MM.1S (cell line): Measurements from ENCODE around the gene HIKESHI.
"Not testable (repeated sequence)": the region's sequence is repeated elsewhere in the genome, so short reads cannot be mapped to it uniquely, and the experiment has no call there.

ENCODE experiments used
- DNase-seq: peaks from one replicate; pipeline ENCODE4 v3.0.0-alpha.2; 2015
- H2AFZ ChIP-seq: fragments of 300-600 bp; sonication (generic); 2 replicates; pipeline ENCODE4 v1.6.0; 2016; ENCODE audit warnings: antibody characterized with exemption, low read length
- H3F3A ChIP-seq: fragments of 300-600 bp; sonication (generic); 2 replicates; pipeline ENCODE4 v1.6.1; 2016; ENCODE audit warnings: mild to moderate bottlenecking, antibody characterized with exemption, low read length, moderate library complexity, mixed read lengths; ENCODE audit not compliant: insufficient read depth
- H3K27ac ChIP-seq: fragments of 300-600 bp; sonication (generic); 2 replicates; pipeline ENCODE4 v1.5.1; 2016; ENCODE audit warnings: mild to moderate bottlenecking, low read length
- H3K27me3 ChIP-seq: fragments of 300-600 bp; sonication (generic); replicated peaks from 2 replicates; pipeline ENCODE4 v1.6.0; 2016; ENCODE audit warnings: low read length; ENCODE audit not compliant: insufficient read depth
- H3K36me3 ChIP-seq: fragments of 300-600 bp; sonication (generic); replicated peaks from 2 replicates; pipeline ENCODE4 v1.6.1; 2016; ENCODE audit warnings: mild to moderate bottlenecking, low read length, mixed read lengths; ENCODE audit not compliant: insufficient read depth
- H3K4me1 ChIP-seq: fragments of 300-600 bp; sonication (generic); 2 replicates; pipeline ENCODE4 v1.6.1; 2016; ENCODE audit warnings: low read length, mixed read lengths
- H3K4me2 ChIP-seq: fragments of 300-600 bp; sonication (generic); 2 replicates; pipeline ENCODE4 v1.6.0; 2016; ENCODE audit warnings: low read depth, low read length
- H3K4me3 ChIP-seq: fragments of 300-600 bp; sonication (generic); 2 replicates; pipeline ENCODE4 v1.5.1; 2016; ENCODE audit warnings: low read length, mixed read lengths
- H3K79me2 ChIP-seq: fragments of 300-600 bp; sonication (generic); 2 replicates; pipeline ENCODE4 v1.6.1; 2016; ENCODE audit warnings: mixed run types, low read length, mixed read lengths
- H3K9ac ChIP-seq: fragments of 300-600 bp; sonication (generic); 2 replicates; pipeline ENCODE4 v1.6.1; 2016; ENCODE audit warnings: low read length, mixed read lengths
- H3K9me2 ChIP-seq: fragments of 300-600 bp; sonication (generic); replicated peaks from 2 replicates; pipeline ENCODE4 v1.6.1; 2016; ENCODE audit warnings: mild to moderate bottlenecking, low read length, mixed read lengths; ENCODE audit not compliant: insufficient read depth
- H3K9me3 ChIP-seq: fragments of 300-600 bp; sonication (generic); replicated peaks from 2 replicates; pipeline ENCODE4 v1.6.1; 2016; ENCODE audit warnings: mild to moderate bottlenecking, low read length, mixed read lengths; ENCODE audit not compliant: insufficient read depth
- H4K20me1 ChIP-seq: fragments of 300-600 bp; sonication (generic); 2 replicates; pipeline ENCODE4 v1.6.1; 2016; ENCODE audit warnings: mild to moderate bottlenecking, low read length, moderate library complexity, mixed read lengths; ENCODE audit not compliant: insufficient read depth
- CTCF ChIP-seq: fragments of 300-600 bp; sonication (generic); IDR thresholded peaks from 2 replicates; pipeline ENCODE4 v1.5.1; 2016; ENCODE audit warnings: antibody characterized with exemption, low read length, mixed read lengths
- EZH2 ChIP-seq: fragments of 300-600 bp; sonication (generic); optimal IDR thresholded peaks from 2 replicates; pipeline ENCODE3; 2017; ENCODE audit warnings: low read depth, mild to moderate bottlenecking, antibody characterized with exemption, low read length, mixed read lengths
- EZH2phosphoT487 ChIP-seq: fragments of 300-600 bp; sonication (generic); IDR thresholded peaks from 2 replicates; pipeline ENCODE4 v1.6.1; 2018; ENCODE audit warnings: antibody characterized with exemption, low read length

Gene HIKESHI

GRCh38 chr11:86346513-86346912 is 44.5 kb downstream of the HIKESHI start:
- H3K9ac ChIP-seq, result no peak overlapping the region
- no peak for TF ChIP-seq CTCF
- no peak for TF ChIP-seq EZH2phosphoT487
- no peak for TF ChIP-seq EZH2
- no peak overlapping the region for H3K4me2 ChIP-seq
- H3K4me1 ChIP-seq, result no peaks in the 10 kb centered on the region
- no peaks in the 10 kb centered on the region for H4K20me1 ChIP-seq
- DNase-seq, result no peak
- no peaks in the 10 kb centered on the region for H3F3A ChIP-seq
- no peaks in the 10 kb centered on the region for H3K9me2 ChIP-seq
- no peaks in the 10 kb centered on the region; the same call in 1 of the 2 replicates for H3K36me3 ChIP-seq
- no peaks in the 10 kb centered on the region for H3K27me3 ChIP-seq
- no peak overlapping the region for H3K4me3 ChIP-seq
- H3K79me2 ChIP-seq, result 0 out of 2 replicates have a peak, but pooled peaks cover 4% of the 10 kb centered on the region
- H2AFZ ChIP-seq, result no peak overlapping the region
- no peak overlapping the region for H3K27ac ChIP-seq
- no peaks in the 10 kb centered on the region for H3K9me3 ChIP-seq

GRCh38 chr11:86355256-86355655 is 53.2 kb downstream of the HIKESHI start:
- Histone ChIP-seq H3K27me3 (no peaks in the 10 kb centered on the region), H3F3A (no peaks in the 10 kb centered on the region), H3K4me2 (no peak overlapping the region), H3K9me2 (no peaks in the 10 kb centered on the region), H3K9me3 (no peaks in the 10 kb centered on the region), H3K9ac (no peak overlapping the region), H3K4me3 (no peak overlapping the region), H3K79me2 (no peaks in the 10 kb centered on the region), H3K4me1 (no peaks in the 10 kb centered on the region), H3K27ac (no peak overlapping the region), H2AFZ (no peak overlapping the region), H3K36me3 (no peaks in the 10 kb centered on the region), H4K20me1 (no peaks in the 10 kb centered on the region)
- TF ChIP-seq EZH2phosphoT487 (no peak), CTCF (no peak), EZH2 (no peak)
- no peak for DNase-seq

- not testable (repeated sequence) for H4K20me1 ChIP-seq, H3K4me2 ChIP-seq, H3K27me3 ChIP-seq, H3K36me3 ChIP-seq, H2AFZ ChIP-seq, DNase-seq, H3K9me2 ChIP-seq, H3K79me2 ChIP-seq, H3K9ac ChIP-seq, H3F3A ChIP-seq, H3K4me3 ChIP-seq, H3K27ac ChIP-seq, H3K9me3 ChIP-seq, H3K4me1 ChIP-seq
Measured at GRCh38 chr11:86357412-86357811, 55.4 kb downstream of the HIKESHI start.

DNA sequence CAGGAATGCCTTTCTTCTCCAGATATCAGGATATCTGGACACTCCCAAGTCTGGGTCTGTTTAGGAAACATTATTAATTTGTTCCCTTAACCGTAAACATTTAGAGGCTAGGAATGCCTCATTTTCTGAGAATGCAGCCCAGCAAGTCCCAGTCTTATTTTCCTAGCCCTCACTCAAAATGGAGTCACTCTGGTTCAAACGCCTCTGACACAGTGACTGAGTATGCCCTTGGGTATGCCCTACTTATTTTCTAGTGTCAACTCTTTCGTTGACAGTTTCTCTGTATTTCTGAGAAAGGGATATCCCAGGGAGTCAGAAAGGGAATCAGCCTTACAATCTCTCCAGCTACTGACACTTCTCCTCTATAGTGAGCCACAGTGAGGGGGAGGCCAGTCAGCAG is 56.7 kb downstream of the HIKESHI start:
- no peaks in the 10 kb centered on the region for H3K36me3 ChIP-seq
- no peak overlapping the region for H3K4me3 ChIP-seq
- H3K79me2 ChIP-seq, result no peaks in the 10 kb centered on the region
- no peaks in the 10 kb centered on the region for H3K9me2 ChIP-seq
- no peaks in the 10 kb centered on the region for H3K9me3 ChIP-seq
- no peak overlapping the region for H2AFZ ChIP-seq
- H3K4me2 ChIP-seq, result no peak overlapping the region
- no peaks in the 10 kb centered on the region for H3K4me1 ChIP-seq
- no peaks in the 10 kb centered on the region for H3F3A ChIP-seq
- H4K20me1 ChIP-seq, result no peaks in the 10 kb centered on the region
- no peaks in the 10 kb centered on the region for H3K27me3 ChIP-seq
- DNase-seq, result no peak
- no peak overlapping the region for H3K9ac ChIP-seq
- H3K27ac ChIP-seq, result no peak overlapping the region
- no peak for TF ChIP-seq EZH2phosphoT487
- TF ChIP-seq CTCF, result no peak
- no peak for TF ChIP-seq EZH2
